Body of pancreas (tissue), 4 donors: ENCODE results near the gene SH3TC1. TPM values are rescaled to one million over a fixed set of nuclear protein-coding genes. Genes with fewer than 3 reads are reported as not detected.

Experiments used
- ATAC-seq: fragments of 150-250 bp; one replicate; pipeline ENCODE4 v1.9.1; 2016
- DNase-seq, 4 donors: peaks; one replicate each; pipeline ENCODE4 v3.0.0-alpha.2; 2019
- H3K27ac ChIP-seq, 4 donors: fragments of 200-600 bp; sonication (generic); 1 replicate in 3 of 4; 2 replicates in 1 of 4; pipeline versions ENCODE4 v1.5.1 to v1.6.1; 2016 to 2019; ENCODE audit warnings: mild to moderate bottlenecking in 1 of 4, mixed read lengths in 1 of 4, moderate library complexity in 1 of 4
- H3K27me3 ChIP-seq, 2 donors: fragments of 200-600 bp; sonication (generic); one replicate each; pipeline ENCODE4 v1.6.0; 2016; ENCODE audit warnings: mild to moderate bottlenecking in 1 of 2
- H3K36me3 ChIP-seq, 2 donors: fragments of 200-600 bp; sonication (generic); replicated peaks in 1 of 2; 2 replicates each; pipeline ENCODE4 v1.5.1; 2016; ENCODE audit warnings: low read depth in 2 of 2; ENCODE audit not compliant: insufficient read depth in 1 of 2
- H3K4me1 ChIP-seq: fragments of 200-600 bp; sonication (generic); one replicate; pipeline ENCODE4 v1.6.0; 2016
- H3K4me3 ChIP-seq, 2 donors: fragments of 200-600 bp; sonication (generic); 1 replicate in 1 of 2; 2 replicates in 1 of 2; pipeline ENCODE4 v1.5.1; 2016 to 2019
- H3K9me3 ChIP-seq, 3 donors: fragments of 200-600 bp; sonication (generic); 1 replicate in 2 of 3; 2 replicates in 1 of 3; pipeline ENCODE4 v1.5.1; 2016
- POLR2A ChIP-seq, 3 donors: fragments of 450-650 bp; IDR thresholded peaks; one replicate each; pipeline ENCODE4 v1.6.1; 2016; ENCODE audit warnings: antibody characterized with exemption in 3 of 3, mild to moderate bottlenecking in 2 of 3
- WGBS, 2 donors: methylation state at CpG; one replicate each; pipeline ENCODE4 v1.1.5; 2017; 5-methylcytosine and 5-hydroxymethylcytosine counted together
- intact Hi-C: fragments of 100-400 bp; cut with DNase I; formaldehyde crosslinking; loops from one replicate; pipeline ENCODE4 v1.15.1; 2023
- total RNA-seq, 2 donors: library from RNA; depleted of rRNA; stranded (reverse); fragments of >200 nt; gene quantifications; one replicate each; pipeline ENCODE4 v1.1.0, GENCODE V29; 2016
- TF ChIP-seq, protein P1 (sequence below), 7 experiments: fragments of 450-650 bp in 4 of 7; fragments of 200-600 bp in 3 of 7; sonication (generic) in 3 of 7; IDR thresholded peaks; one replicate each; pipeline ENCODE4 v1.5.1; 2016 to 2019; ENCODE audit warnings: antibody characterized with exemption in 7 of 7

Gene SH3TC1
- total RNA-seq, 2 donors from 2014 or later = 31.1 to 103 TPM

DNA sequence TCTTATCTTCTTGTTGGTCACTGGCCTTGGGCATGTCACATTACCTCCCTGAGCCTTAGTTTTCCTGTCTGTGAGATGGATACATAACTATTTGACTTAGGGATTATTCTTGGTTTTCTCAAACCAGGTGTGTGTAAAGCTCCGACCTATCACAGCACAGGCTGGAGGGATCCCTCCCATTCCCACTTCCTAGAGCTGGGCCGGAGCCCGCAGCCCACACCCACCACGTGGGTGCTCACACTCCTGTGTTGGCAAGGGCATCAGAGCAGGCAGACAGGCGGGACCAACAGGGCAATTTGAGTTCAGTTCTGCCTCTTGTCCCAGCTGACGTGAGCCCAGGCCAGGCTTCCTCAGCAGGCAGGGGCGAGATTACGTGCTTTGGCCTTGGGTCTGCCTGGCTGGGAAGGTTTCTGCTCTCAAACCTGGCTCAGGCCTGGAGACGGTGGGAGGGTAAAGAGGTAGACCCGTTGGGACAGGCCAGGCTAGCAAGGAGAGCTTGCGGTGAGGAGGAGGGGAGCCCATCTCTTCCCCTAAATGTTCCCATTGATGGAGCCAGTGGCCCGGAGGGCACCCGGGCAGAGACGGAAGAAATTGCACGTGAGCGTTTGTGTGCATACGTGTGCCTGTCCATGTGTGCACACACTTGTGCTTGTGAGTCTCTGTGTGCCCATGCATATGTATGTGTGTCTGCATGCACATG lies 734 bp upstream of the SH3TC1 start:
- intact Hi-C loops = no loop called here
- ATAC-seq = peak; percentile 31
- no peak overlapping the region for H3K4me3 ChIP-seq
- peak overlapping the region; percentile 87 to 98 (median 90) for H3K27ac ChIP-seq
- WGBS, 2 donors = 11 to 16% methylated on average over 4 to 17 of the region's 17 CpGs
- peak in 1 of 3 donors; percentile 9 for TF ChIP-seq POLR2A (IDR thresholded peaks at IDR 0.05)
- TF ChIP-seq, protein P1, sequence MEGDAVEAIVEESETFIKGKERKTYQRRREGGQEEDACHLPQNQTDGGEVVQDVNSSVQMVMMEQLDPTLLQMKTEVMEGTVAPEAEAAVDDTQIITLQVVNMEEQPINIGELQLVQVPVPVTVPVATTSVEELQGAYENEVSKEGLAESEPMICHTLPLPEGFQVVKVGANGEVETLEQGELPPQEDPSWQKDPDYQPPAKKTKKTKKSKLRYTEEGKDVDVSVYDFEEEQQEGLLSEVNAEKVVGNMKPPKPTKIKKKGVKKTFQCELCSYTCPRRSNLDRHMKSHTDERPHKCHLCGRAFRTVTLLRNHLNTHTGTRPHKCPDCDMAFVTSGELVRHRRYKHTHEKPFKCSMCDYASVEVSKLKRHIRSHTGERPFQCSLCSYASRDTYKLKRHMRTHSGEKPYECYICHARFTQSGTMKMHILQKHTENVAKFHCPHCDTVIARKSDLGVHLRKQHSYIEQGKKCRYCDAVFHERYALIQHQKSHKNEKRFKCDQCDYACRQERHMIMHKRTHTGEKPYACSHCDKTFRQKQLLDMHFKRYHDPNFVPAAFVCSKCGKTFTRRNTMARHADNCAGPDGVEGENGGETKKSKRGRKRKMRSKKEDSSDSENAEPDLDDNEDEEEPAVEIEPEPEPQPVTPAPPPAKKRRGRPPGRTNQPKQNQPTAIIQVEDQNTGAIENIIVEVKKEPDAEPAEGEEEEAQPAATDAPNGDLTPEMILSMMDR (IDR thresholded peaks at IDR 0.05) = no peak
- H3K36me3 ChIP-seq = no peaks in the 10 kb centered on the region
- H3K4me1 ChIP-seq = peaks cover 63% of the 10 kb centered on the region
- peak; percentile 66 to 86 (median 82) for DNase-seq
- no peaks in the 10 kb centered on the region for H3K27me3 ChIP-seq
- no peaks in the 10 kb centered on the region for H3K9me3 ChIP-seq

DNA sequence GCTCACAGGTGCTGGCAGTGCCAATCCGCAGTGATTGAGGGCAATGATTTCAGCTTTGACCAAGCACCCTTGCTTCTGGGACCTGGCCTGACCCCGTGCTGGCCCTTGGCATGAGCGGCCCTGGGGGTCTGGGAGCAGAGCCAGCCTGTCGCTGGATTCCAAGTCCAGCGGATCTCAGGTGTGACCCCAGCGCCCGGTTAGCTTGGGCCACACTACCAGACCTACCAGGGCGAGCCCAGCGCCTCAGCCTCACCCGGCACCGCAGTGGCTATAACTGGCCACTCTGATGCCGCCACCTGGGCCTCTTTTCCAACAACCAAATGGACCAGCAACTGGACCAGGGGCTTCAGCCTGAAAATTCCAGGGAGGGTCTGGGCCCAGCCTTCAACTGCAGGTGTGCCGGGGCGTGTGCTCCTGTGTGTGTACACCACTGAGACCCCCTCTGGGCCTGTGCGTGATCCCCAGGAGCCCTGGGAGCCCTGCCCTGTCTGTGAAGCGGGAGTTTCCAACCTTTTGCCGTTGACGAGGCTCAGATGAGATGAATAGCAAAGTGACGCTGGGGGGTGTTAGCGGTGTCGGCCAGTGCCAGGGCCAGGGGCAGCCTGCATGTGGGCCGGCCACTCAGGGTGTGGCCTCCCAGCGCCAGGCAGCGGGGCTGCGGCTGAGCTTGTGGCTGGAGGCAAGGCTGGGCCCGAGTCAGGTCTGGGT lies 658 bp downstream of the SH3TC1 start:
- DNase-seq (peak; percentile 48 to 59 (median 56)), ATAC-seq (peak; percentile 33)
- Histone ChIP-seq H3K4me1 (peaks cover 63% of the 10 kb centered on the region), H3K27ac (peak overlapping the region; percentile 87 to 98 (median 90)), H3K9me3 (no peaks in the 10 kb centered on the region), H3K27me3 (no peaks in the 10 kb centered on the region), H3K4me3 (peak overlapping the region; percentile 10 to 38), H3K36me3 (no peaks in the 10 kb centered on the region)
- TF ChIP-seq POLR2A (IDR thresholded peaks at IDR 0.05) = peak in 1 of 3 donors; percentile 13
- TF ChIP-seq, protein P1 (IDR thresholded peaks at IDR 0.05) = no peak
- WGBS, 2 donors = 7 to 12% methylated on average over 5 to 25 of the region's 26 CpGs
- intact Hi-C loops = no loop called here

DNA sequence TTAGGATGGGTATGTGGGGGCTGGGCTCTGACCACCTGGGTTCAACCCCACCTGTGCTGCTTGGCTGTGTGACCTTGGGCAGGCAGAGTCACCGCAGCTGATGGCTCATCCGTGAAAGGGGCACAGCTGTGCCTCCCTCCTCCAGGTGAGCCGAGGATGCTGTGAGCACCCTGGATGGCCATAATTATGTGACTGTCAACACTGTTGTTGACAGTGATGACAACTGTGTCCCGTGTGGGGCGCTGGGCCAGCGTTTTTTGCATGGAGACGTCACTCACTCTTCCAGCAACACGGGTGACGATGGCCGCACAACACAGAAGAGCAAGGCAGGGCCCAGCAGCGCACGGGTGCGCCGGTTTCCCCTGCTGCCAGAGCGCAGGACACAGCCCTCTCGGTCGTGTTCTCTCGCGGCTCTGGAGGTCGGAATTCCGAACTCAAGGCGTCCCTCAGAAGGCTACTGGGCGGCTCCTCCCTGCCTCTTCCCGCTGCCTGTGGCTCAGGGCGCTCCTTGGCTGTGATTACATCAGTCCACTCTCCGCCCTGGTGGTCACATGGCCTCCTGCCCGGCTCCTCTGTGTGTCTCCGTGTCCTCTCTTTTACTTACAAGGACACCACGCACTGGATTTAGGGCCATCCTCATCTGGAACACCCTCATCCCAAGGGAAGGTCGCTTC lies 1.3 kb downstream of the SH3TC1 start:
- intact Hi-C loops = no loop called here
- peak in 2 of 3 donors; percentile 14 to 58 for TF ChIP-seq POLR2A (IDR thresholded peaks at IDR 0.05)
- TF ChIP-seq, protein P1 (IDR thresholded peaks at IDR 0.05) = no peak
- Histone ChIP-seq H3K9me3 (no peaks in the 10 kb centered on the region), H3K27me3 (no peaks in the 10 kb centered on the region), H3K4me1 (peaks cover 63% of the 10 kb centered on the region), H3K4me3 (peak overlapping the region in 1 of 2 donors; percentile 10), H3K36me3 (no peaks in the 10 kb centered on the region), H3K27ac (peak overlapping the region; percentile 87 to 98 (median 90))
- 18 to 36% methylated on average over 7 to 30 of the region's 30 CpGs for WGBS, 2 donors
- DNase-seq (peak; percentile 40 to 76 (median 68)), ATAC-seq (no peak)

DNA sequence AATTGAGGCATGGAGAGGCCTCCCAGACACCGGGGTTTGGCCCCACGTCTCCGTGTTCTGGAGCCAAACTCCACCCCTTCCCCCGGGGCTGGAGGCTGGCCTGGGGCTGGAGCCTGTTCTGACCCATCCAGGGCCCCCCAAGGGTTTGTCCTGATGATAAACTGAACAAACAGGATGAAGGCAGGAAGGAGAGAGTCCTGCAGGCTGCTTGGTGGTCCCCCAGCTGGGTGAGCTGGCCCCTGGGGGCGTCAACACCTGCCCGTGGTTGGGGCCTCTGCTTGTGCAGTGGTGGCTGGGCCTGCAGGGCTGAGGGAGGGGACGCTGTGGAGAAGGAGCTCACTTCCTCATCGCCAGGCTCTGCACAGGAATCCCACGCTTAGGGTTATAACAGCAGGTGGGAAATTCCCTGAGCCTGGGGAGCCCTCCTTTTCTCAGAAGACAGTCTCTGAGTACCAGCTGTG lies 2.3 kb downstream of the SH3TC1 start:
- intact Hi-C loops = no loop called here
- TF ChIP-seq, protein P1 (IDR thresholded peaks at IDR 0.05) = no peak
- no peak for TF ChIP-seq POLR2A (IDR thresholded peaks at IDR 0.05)
- Histone ChIP-seq H3K4me1 (peaks cover 56% of the 10 kb centered on the region), H3K27ac (peak overlapping the region in 1 of 4 donors; percentile 89), H3K27me3 (no peaks in the 10 kb centered on the region), H3K9me3 (no peaks in the 10 kb centered on the region), H3K36me3 (no peaks in the 10 kb centered on the region), H3K4me3 (no peak overlapping the region)
- DNase-seq (no peak), ATAC-seq (no peak)
- WGBS, 2 donors = 8 to 32% methylated on average over 4 to 9 of the region's 9 CpGs
